Liver (tissue), 9 donors: ENCODE measurements around the gene GALNT9. TPM values are rescaled to one million over a fixed set of nuclear protein-coding genes. Genes with fewer than 3 reads are reported as not detected.

Experiments used
- DNase-seq: peaks from one replicate; pipeline ENCODE4 v3.0.0-alpha.2; 2017; ENCODE audit warnings: low spot score
- H3K27ac ChIP-seq, 2 donors: one replicate each; pipeline ENCODE4 v1.7.0; 2013; ENCODE audit warnings: inconsistent platforms in 2 of 2, low read length in 2 of 2, control low read depth in 1 of 2, low read depth in 1 of 2, mild to moderate bottlenecking in 1 of 2
- H3K27me3 ChIP-seq, 4 donors: one replicate each; pipeline versions ENCODE4 v1.6.1 to v1.7.0; 2013; ENCODE audit warnings: low read length in 3 of 4, inconsistent platforms in 1 of 4, mild to moderate bottlenecking in 1 of 4, moderate library complexity in 1 of 4; ENCODE audit not compliant: control insufficient read depth in 4 of 4, insufficient read depth in 4 of 4
- H3K36me3 ChIP-seq, 4 donors: one replicate each; pipeline versions ENCODE4 v1.6.1 to v1.7.0; 2013; ENCODE audit warnings: low read length in 3 of 4, mild to moderate bottlenecking in 3 of 4, low read depth in 1 of 4, moderate library complexity in 1 of 4; ENCODE audit not compliant: control insufficient read depth in 4 of 4, insufficient read depth in 3 of 4
- H3K4me1 ChIP-seq, 4 donors: one replicate each; pipeline versions ENCODE4 v1.6.1 to v1.7.0; 2013; ENCODE audit warnings: low read length in 3 of 4, mild to moderate bottlenecking in 3 of 4, moderate library complexity in 1 of 4; ENCODE audit not compliant: control insufficient read depth in 4 of 4, insufficient read depth in 4 of 4
- H3K4me3 ChIP-seq, 3 donors: one replicate each; pipeline versions ENCODE4 v1.6.1 to v1.7.0; 2013; ENCODE audit warnings: low read length in 3 of 3, control low read depth in 1 of 3, low read depth in 1 of 3, mild to moderate bottlenecking in 1 of 3
- H3K9ac ChIP-seq, 2 donors: one replicate each; pipeline ENCODE4 v1.7.0; 2013; ENCODE audit warnings: low read length in 2 of 2, mild to moderate bottlenecking in 2 of 2, moderate library complexity in 2 of 2, control low read depth in 1 of 2, low read depth in 1 of 2
- H3K9me3 ChIP-seq, 4 donors: one replicate each; pipeline versions ENCODE4 v1.6.1 to v1.7.0; 2013; ENCODE audit warnings: low read length in 3 of 4; ENCODE audit not compliant: control insufficient read depth in 4 of 4
- ATF3 ChIP-seq: IDR thresholded peaks from 2 replicates; pipeline ENCODE4 v1.6.1; 2016; ENCODE audit warnings: antibody characterized with exemption
- EGR1 ChIP-seq, 2 donors: IDR thresholded peaks; 2 replicates each; pipeline ENCODE4 v1.6.1; 2016 to 2018; ENCODE audit warnings: antibody characterized with exemption in 2 of 2, low read depth in 2 of 2
- FOXA1 ChIP-seq: IDR thresholded peaks from 2 replicates; pipeline ENCODE4 v1.6.1; 2016; ENCODE audit warnings: antibody characterized with exemption
- FOXA2 ChIP-seq: IDR thresholded peaks from 2 replicates; pipeline ENCODE4 v1.6.1; 2016; ENCODE audit warnings: antibody characterized with exemption
- GABPA ChIP-seq, 2 donors: IDR thresholded peaks in 1 of 2; conservative IDR thresholded peaks in 1 of 2; 2 replicates each; pipeline ENCODE4 v1.6.1; 2016; ENCODE audit warnings: antibody characterized with exemption in 2 of 2, mild to moderate bottlenecking in 1 of 2, moderate library complexity in 1 of 2
- HNF4G ChIP-seq: IDR thresholded peaks from 2 replicates; pipeline ENCODE4 v1.6.1; 2016; ENCODE audit warnings: antibody characterized with exemption
- JUND ChIP-seq, 2 donors: IDR thresholded peaks; 2 replicates each; pipeline ENCODE4 v1.6.1; 2016; ENCODE audit warnings: antibody characterized with exemption in 2 of 2
- MAX ChIP-seq: IDR thresholded peaks from 2 replicates; pipeline ENCODE4 v1.6.1; 2016; ENCODE audit warnings: antibody characterized with exemption
- NR2F2 ChIP-seq: IDR thresholded peaks from 2 replicates; pipeline ENCODE4 v1.6.1; 2016; ENCODE audit warnings: antibody characterized with exemption
- RAD21 ChIP-seq, 2 donors: IDR thresholded peaks; 2 replicates each; pipeline ENCODE4 v1.6.1; 2016; ENCODE audit warnings: antibody characterized with exemption in 2 of 2, mild to moderate bottlenecking in 2 of 2
- REST ChIP-seq: IDR thresholded peaks from 2 replicates; pipeline ENCODE4 v1.6.1; 2016; ENCODE audit warnings: antibody characterized with exemption, mild to moderate bottlenecking
- RXRA ChIP-seq, 2 donors: IDR thresholded peaks; 2 replicates each; pipeline ENCODE4 v1.6.1; 2017 to 2018; ENCODE audit warnings: antibody characterized with exemption in 2 of 2, mild to moderate bottlenecking in 1 of 2
- SP1 ChIP-seq: IDR thresholded peaks from 2 replicates; pipeline ENCODE4 v1.6.1; 2018; ENCODE audit warnings: antibody characterized with exemption, mild to moderate bottlenecking
- TAF1 ChIP-seq: conservative IDR thresholded peaks from 2 replicates; pipeline ENCODE4 v1.6.1; 2016; ENCODE audit warnings: antibody characterized with exemption, mild to moderate bottlenecking
- YY1 ChIP-seq: IDR thresholded peaks from 2 replicates; pipeline ENCODE4 v1.6.1; 2016; ENCODE audit warnings: antibody characterized with exemption, mild to moderate bottlenecking
- ZBTB33 ChIP-seq: IDR thresholded peaks from 2 replicates; pipeline ENCODE4 v1.6.1; 2016; ENCODE audit warnings: antibody characterized with exemption
- WGBS: extraction: QIAGEN DNeasy Blood & Tissue Kit; methylation state at CpG from one replicate; pipeline ENCODE4 v1.1.7; 2013; 5-methylcytosine and 5-hydroxymethylcytosine counted together
- polyA plus RNA-seq, 2 donors: library from polyadenylated mRNA; stranded (reverse) in 1 of 2; unstranded in 1 of 2; fragments of 200-250 nt in 1 of 2; fragments of >200 nt in 1 of 2; fragmentation: Nextera tagmentation in 1 of 2; extraction: Ambion mirVana in 1 of 2; gene quantifications; one replicate each; pipeline versions ENCODE4 v1.2.1 to v1.2.3, GENCODE V29; 2013 to 2015
- total RNA-seq, 2 donors: library from RNA; depleted of rRNA; stranded (reverse); fragments of >200 nt; gene quantifications; one replicate each; pipeline ENCODE4 v1.2.3, GENCODE V29; 2014
- TF ChIP-seq, protein P1 (sequence below): fragments of 150-350 bp; IDR thresholded peaks from 2 replicates; pipeline ENCODE4 v1.5.1; 2017; ENCODE audit warnings: improper control_type of control experiment, low read depth, low read length; ENCODE audit not compliant: missing input control
- donor health status: healthy.
- donor health status: healthy.
- donor health status: healthy.
- donor health status: healthy.
- donor health status: healthy.

Gene GALNT9
- total and polyA plus RNA-seq, 4 donors, result 0.05 to 0.25 (median 0.09) TPM; not detected in 1

GRCh38 chr12:132319991-132320570 lies 9.3 kb downstream of the GALNT9 start:
- H3K4me3 ChIP-seq, result no peak overlapping the region
- no peak overlapping the region for H3K27ac ChIP-seq
- H3K36me3 ChIP-seq, result no peaks in the 10 kb centered on the region
- TF ChIP-seq MAX, result no peak
- TF ChIP-seq SP1, result no peak
- TF ChIP-seq, protein P1, sequence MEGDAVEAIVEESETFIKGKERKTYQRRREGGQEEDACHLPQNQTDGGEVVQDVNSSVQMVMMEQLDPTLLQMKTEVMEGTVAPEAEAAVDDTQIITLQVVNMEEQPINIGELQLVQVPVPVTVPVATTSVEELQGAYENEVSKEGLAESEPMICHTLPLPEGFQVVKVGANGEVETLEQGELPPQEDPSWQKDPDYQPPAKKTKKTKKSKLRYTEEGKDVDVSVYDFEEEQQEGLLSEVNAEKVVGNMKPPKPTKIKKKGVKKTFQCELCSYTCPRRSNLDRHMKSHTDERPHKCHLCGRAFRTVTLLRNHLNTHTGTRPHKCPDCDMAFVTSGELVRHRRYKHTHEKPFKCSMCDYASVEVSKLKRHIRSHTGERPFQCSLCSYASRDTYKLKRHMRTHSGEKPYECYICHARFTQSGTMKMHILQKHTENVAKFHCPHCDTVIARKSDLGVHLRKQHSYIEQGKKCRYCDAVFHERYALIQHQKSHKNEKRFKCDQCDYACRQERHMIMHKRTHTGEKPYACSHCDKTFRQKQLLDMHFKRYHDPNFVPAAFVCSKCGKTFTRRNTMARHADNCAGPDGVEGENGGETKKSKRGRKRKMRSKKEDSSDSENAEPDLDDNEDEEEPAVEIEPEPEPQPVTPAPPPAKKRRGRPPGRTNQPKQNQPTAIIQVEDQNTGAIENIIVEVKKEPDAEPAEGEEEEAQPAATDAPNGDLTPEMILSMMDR, result no peak
- TF ChIP-seq ATF3, result no peak
- TF ChIP-seq RAD21 (IDR thresholded peaks at IDR 0.05), result no peak
- no peak for TF ChIP-seq REST
- TF ChIP-seq HNF4G, result no peak
- no peak for TF ChIP-seq ZBTB33
- no peak for TF ChIP-seq YY1
- no peak for TF ChIP-seq FOXA1
- TF ChIP-seq FOXA2, result no peak
- TF ChIP-seq TAF1, result no peak
- TF ChIP-seq NR2F2, result no peak
- TF ChIP-seq RXRA (IDR thresholded peaks at IDR 0.05), result no peak
- TF ChIP-seq GABPA (IDR thresholded peaks at IDR 0.05 in 1 of 2, conservative IDR thresholded peaks at IDR 0.05 in 1 of 2), result no peak
- no peak for TF ChIP-seq EGR1 (IDR thresholded peaks at IDR 0.05; ENCODE audit: low read depth in 2 of 2)
- no peak for TF ChIP-seq JUND (IDR thresholded peaks at IDR 0.05)
- H3K9ac ChIP-seq, result no peak overlapping the region
- no peak for DNase-seq
- WGBS, result 86% methylated on average over 29 of the region's 29 CpGs
- peaks cover 0 to 5% (median 0%) of the 10 kb centered on the region in 4 donors for H3K27me3 ChIP-seq
- H3K4me1 ChIP-seq, result no peaks in the 10 kb centered on the region
- no peaks in the 10 kb centered on the region for H3K9me3 ChIP-seq
